ENCODE results near the gene EEF1G. TPM values are rescaled to one million over a fixed set of nuclear protein-coding genes. Genes with fewer than 3 reads are reported as not detected.
"Not testable (repeated sequence)": the region's sequence is repeated elsewhere in the genome, so short reads cannot be mapped to it uniquely, and the experiment has no call there.

The EEF1G gene
- polyA plus RNA-seq, 4 donors = 1,909 to 2,321 (median 2,191) TPM

DNA sequence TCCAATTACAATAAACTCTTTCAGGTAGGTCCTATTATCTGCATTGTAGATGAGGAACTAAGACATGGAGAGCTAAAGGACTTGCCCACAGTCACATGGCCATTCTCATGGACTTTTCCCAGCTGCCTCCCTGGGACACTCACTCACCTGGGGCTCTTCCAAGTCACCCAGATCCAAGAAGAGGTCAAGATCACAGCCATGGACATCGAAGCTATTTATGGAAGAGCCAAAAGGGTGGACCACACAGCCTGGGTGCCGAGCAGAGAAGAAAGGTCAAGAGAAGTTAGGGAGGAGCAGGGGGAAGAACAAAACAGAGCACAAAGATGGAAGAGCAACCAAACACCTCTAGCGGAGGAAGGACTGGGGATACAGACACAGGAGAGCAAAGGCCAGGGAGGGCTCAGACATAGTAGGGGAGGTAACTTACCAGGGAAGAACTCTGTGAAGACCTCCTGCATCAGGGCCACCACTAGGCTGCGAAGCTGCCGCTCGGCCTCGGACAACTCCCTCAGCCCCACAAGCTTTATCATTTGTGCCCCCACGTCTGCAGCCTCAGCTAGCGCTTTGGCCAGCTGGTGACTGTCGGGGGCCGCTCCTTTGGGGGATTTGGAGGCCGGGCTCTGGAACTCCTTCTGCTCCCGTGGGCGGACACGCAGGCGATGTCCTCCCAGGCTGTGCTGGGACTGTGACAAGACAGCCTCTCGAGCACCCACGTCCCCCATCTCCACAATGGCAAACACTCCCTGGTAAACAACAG, 7.4 kb upstream of the EEF1G start:
- DNase-seq (ENCODE audit: low read depth in 4 of 4, low spot score in 3 of 4) = no peak

DNA sequence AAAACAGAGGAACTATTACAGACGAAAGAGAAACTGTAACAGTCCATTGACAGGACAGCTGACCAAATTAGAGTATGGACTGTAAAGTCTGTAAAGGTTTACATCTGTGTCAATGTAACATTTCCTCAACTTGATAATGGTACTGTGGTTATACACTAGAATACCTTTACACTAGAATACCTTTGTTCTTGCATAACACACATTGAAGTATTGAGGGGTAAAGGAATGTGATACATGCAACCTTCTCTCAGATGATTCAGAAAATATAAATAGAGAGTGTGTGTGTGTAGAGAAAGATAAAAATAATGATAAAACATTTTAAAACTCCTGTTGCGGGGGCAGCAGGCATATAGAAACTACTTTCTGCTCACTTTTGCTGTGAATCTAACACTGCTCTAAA, 5.6 kb upstream of the EEF1G start:
- DNase-seq (ENCODE audit: low read depth in 4 of 4, low spot score in 3 of 4) = no peak

DNA sequence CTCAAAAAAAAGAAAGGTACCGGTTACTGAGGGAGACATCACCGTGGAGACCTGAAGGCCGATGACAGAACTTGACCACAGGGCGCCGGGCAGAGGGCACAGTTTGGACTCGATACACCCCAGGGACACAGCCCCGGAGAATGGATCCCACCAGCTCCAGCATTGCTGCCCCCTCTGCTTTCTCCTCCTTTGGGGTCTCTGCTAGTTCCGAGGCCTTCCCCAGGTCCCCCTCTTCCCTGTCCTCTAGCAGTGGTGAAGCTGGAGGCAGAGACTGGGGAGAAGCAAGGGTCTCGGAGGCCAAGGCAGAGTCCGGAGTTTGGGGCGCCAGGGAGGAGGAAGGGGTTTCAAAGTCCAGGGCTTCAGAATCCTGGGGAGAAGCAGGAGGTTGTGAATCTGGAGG, 4.8 kb upstream of the EEF1G start:
- no peak for DNase-seq (ENCODE audit: low read depth in 4 of 4, low spot score in 3 of 4)

DNA sequence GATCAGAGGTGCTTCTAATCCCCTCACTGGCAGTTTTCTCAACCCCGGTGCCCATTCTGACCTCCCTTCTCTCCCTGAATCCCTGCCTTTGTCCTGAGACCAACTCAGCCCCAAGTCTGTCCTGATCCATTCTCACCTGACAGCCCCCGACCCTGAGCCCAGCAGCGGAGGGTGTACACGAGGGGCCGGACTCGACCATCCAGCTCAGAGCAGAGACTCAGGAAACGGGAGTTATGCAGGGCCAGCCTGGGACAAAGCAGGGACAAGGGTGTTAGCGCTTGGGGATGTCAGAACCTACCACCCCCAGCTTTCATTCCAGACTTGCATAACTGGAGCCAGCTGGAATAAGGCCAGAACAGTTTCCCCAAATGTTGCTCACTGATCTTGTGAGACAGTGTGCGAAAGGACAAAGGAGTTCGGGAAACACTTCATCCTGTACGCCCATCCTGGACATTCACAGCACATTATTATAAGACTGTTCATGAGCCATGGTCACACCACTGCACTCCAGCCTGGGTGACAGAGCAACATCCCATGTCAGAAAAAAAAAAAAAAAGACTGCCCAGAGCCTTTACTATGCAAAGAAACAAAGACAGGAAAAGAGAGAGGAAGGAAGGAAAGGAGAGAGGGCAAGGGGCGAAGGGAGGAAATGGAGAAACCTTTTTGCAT, 3.5 kb upstream of the EEF1G start:
- DNase-seq (ENCODE audit: low read depth in 4 of 4, low spot score in 3 of 4) = no peak

DNA sequence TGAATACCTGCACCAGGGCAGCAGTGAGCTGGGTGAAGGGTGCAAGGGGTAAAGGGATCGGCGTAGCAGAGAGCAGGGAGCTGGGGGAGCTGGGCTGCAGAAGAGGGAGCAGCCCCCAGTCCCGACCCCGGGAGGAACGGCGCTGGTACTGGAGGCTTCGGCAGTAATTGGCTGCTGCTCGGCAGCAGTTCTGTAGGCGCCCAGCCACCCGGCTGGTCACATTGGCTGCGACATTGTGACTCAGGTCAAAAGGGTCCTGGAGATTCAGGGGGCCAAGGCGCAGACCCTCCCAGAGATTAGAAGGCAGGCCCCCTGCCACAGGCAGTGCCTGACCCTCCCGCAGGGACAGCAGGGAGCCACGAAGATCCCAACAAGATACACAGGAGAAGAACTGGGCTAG, 2.1 kb upstream of the EEF1G start:
- no peak for DNase-seq (ENCODE audit: low read depth in 4 of 4, low spot score in 3 of 4)

DNA sequence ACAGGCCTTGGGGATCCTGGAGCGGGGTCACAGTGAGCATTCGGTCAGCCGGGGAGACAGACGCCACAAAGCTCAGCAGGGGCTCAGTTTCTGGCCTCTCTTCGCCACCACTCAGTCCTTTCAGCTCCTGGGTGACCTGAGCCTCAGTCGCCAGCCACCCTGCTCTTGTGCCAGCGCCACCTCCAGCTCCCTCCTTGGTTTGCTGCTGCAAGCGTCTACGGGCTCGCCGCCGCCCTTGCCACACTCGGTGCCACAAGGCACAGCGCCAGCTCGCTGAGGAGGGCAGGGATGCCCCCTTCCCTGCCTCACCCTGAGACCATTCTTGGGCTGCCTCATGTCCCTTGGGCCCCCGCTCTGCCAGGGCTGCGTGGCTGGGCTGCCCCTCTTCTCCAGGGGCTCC, 1.5 kb upstream of the EEF1G start:
- no peak for DNase-seq (ENCODE audit: low read depth in 4 of 4, low spot score in 3 of 4)

DNA sequence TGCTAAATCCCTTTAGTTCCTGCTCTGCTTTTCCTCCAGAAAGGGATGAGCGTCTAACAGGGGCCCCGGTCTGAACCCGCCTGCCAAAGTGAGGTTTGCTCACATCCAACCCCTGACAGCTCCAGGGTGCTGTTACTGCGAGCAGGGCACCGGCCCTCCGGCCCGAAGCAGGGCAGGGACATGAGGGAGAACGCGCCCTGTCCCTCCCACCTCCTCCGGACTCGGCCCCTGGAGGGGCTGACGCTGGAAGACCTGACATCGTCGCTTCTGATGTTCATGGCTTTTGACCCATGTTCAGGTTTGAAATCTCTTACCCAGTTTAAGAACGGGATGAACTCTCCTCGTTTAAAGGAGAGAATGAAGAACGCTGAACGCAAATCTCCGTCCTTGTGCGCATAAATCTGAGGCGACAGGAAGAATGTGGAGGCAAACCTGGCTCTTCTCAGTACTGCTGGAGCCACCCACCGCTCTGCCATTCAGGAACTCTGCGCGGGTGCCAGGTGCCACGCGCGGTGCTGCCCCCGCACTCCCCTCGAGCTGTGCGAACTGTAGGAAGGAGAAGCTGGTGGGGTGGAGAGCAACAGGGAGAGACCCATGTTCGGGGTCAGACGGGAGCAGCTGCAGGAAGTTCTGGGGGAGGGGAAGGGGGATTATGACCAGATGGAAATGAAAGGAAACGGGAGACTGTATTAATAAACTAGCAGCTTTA, 826 bp upstream of the EEF1G start:
- DNase-seq (ENCODE audit: low read depth in 4 of 4, low spot score in 3 of 4) = no peak

DNA sequence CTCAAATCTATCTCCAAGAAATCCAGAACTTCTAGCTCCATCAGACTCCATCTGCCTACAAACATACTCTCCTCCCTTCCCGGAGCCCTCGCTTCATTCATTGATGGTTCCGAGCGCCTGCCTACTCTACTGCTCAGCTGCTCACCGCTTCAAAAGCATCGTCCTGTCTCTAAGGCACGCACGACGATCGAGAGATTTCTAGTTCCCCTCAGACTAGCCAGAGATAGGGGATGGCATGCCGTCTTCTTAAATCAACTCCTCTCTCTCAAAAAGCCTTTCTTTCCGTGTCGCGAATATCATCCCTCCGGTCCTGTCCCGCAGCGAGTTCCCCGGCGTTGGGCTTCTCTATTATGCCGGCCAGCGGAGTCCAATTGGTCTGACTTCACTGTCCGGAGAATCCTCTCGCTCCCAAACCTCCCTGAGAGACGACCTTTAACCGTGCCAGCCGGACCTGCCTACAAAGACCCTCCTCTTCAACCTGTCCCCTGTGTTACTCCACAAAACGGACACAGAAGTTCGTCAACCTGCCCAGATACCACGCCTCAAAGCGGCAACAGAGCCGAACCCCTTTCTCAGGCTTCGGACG, 592 bp downstream of the EEF1G start:
- DNase-seq (ENCODE audit: low read depth in 4 of 4, low spot score in 3 of 4) = no peak

DNA sequence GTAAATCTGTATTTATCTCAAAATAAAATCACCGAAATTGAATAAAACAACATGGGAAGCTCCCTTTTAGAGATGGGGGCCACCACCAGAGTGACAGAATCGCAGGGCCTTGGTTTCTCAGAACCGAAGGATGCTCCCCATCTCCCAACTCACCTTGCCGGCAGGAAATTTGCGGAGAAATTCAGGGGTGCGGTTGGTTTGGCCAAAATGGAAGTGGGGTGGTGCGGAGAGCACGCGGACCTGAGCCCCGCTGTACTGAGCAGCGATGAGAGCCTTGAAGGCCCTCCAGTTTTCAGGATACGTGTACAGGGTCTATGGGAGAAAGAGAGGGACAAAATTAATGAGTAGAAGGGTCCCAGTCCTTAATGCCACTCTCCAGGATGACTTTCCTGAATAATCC, 1.3 kb downstream of the EEF1G start:
- no peak for DNase-seq (ENCODE audit: low read depth in 4 of 4, low spot score in 3 of 4)

DNA sequence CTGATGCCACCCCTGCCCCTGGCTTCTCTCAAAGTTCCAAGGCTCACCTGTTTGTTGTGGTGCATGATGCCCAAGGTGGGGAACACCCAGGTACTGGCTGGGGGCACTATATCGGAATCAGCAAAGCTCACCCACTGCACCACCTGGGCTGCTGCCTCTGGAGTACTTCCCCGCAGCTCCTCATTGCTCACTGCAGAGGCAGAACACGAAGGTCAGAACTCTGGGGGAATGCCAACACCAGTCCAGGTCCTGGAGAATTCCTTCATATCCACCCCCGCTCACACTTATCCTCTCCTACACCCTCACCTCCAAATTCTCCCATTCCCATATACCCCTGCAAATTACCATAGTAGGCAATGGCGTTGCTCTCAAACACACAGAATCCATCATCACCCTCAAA, 2.2 kb downstream of the EEF1G start:
- not testable (repeated sequence) for DNase-seq (ENCODE audit: low read depth in 4 of 4, low spot score in 3 of 4)

DNA sequence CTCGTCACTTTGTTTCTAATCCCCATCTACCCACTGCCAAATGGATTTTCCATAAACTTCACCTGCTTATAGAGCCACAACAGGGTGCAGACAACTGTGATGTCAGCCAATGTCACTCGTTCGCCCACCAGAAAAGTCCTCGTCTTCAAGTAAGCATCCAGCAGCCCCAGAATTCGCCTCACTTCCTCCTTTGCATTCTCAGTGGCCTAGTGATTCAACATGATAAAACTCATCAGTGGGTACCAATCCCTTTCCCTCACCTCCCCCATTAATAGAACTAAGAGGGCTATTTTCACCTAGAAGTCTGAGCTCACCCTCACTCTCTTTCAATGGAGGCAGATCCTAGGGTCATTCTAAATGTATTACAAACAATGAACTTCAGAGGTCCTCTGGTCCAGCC, 2.8 kb downstream of the EEF1G start:
- DNase-seq (ENCODE audit: low read depth in 4 of 4, low spot score in 3 of 4) = not testable (repeated sequence)

DNA sequence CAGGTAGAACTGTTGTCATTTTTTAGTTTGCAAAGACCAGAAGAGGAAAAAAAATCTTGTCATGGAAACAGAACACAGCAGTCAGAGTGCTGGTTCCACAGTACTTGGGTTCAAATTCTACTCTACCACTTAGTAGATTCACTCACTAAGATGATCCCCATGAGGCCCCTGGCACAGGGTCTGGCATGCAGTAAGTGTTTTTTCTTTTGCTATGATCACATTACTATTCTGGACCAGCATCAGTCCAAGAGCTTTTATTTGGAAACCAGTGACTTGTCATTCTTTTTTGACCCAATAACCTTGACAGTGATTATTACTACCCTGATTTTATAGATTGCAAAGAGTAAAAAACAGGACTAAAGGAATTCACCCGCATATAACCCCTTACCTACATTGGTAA, 4.1 kb downstream of the EEF1G start:
- DNase-seq (ENCODE audit: low read depth in 4 of 4, low spot score in 3 of 4) = no peak

DNA sequence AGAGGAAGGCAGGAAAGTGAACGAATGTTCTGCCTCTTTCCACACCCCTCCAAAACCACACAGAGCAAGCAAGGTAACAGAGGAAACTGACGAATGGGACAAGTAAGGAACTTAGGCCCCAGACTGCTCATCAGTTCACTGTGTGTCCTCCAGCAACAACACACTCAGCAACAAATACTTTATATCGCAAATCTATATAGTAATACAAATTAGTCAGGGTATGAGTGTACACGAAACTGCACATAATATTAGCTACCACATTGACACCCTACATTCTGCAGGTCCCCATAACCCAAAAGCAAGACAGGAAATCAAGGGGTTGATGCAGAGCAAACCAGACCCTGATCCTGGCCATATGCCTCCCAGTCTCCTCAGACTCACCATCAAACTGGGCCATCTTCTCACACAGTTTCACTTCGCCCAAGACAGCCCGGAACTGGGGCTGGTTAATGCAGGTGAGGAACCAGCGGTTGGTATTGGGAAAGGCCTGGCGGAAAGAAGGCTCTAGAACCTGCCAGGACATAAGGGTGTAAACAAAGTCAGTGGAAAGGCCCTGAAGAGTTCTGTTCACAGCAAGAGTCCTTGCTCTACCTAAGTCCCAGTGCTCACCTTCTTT, 6.6 kb downstream of the EEF1G start:
- no peak for DNase-seq (ENCODE audit: low read depth in 4 of 4, low spot score in 3 of 4)

DNA sequence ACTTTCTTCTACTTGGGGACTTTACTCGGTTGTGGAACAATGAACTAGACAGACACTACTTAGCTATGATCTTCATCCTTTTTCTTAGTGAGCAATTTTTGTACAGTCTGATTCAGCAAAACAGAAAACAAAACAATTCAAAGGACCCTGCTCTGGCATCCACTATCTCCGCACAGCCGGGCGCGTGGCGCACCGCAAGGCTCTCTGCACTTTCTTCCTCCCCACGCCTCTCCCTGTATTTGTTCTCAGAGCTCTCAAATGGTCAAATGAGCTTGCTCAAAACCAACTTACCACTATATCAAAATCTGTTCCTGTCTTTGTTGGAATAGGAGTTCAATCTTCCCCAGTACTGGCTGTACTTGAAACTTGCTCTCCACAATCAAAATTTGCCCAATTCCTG, 7.4 kb downstream of the EEF1G start:
- no peak for DNase-seq (ENCODE audit: low read depth in 4 of 4, low spot score in 3 of 4)

DNA sequence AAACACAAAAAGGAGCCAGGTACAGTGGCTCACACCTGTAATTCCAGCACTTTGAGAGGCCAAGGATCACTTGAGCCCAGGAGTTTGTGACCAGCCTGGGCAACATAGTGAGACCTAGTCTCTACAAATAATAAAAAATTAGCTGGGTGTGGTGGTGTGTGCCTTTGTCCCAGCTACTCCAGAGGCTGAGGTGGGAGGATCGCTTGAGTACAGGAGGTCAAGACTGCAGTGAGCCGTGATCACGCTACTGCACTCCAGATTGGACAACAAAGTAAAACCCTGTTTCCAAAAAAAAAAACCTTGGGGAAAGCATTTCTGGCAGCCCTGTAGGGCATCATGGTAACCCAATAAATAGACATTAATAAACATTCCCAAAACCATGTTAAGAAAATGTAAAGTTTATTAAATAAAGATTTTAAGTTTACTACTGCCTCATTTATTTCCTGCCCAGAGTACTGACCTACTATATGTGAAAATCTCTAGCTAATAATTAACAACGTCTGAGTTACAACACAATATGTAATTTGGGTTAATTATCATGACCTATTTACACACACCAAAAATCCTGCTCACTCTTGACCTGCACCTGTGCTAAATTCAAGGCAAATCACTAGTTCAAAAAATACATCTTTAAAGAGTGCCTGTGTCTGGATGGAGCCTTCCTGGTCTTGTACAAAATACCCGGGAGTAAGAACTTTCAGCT, 8.4 kb downstream of the EEF1G start:
- no peak for DNase-seq (ENCODE audit: low read depth in 4 of 4, low spot score in 3 of 4)

DNA sequence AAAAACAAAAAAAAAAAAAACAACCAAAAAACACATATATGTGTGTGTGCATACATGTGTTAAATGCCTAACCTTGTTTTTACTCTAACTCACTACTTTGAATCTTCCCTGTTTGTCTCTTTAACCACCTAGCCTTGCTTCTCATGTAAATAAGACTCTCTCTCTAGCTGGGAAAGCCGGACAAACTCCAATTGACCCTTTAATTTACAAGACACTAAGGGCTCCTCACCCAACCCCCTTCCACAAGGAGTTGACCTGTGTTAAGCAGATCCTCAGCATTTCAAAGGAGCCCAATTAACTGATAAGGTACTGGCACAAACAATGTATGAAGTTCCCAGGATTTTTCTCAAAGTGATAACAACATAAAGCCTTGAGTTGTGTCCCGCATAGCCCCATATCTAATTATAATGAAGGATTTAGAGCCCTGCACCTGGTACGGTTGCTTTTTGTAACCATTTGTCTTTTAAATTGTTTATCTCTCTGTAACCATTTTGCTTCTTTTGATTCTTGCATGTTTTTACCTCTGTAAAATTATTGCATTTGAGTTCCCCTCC, 11.9 kb downstream of the EEF1G start:
- not testable (repeated sequence) for DNase-seq (ENCODE audit: low read depth in 4 of 4, low spot score in 3 of 4)

DNA sequence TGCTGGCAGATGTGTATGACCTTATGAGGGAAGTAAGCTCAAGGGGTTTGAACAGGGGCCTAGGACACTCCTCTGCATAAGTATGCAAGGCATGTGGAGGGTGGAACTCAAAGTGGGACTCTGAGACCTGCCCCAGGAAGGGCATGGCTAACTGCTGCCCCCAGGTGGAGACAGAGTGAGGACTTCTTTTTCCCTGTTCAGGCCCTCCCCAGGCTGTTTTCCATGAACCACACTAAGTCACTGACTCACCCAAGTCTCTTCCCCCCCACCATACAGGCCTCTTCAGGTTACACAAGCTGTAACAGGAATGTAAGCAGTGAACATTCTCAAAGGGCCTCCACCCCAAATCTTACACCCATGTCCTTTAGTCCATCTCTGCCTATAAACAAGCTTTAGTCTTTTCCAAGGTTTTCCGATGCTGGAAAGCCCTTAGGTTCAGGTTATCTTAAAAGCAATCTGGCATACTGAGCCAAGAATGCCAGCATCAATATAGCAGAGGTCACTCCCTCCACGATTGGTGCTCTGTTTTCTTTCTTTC, 13.1 kb downstream of the EEF1G start:
- DNase-seq (ENCODE audit: low read depth in 4 of 4, low spot score in 3 of 4) = no peak

DNA sequence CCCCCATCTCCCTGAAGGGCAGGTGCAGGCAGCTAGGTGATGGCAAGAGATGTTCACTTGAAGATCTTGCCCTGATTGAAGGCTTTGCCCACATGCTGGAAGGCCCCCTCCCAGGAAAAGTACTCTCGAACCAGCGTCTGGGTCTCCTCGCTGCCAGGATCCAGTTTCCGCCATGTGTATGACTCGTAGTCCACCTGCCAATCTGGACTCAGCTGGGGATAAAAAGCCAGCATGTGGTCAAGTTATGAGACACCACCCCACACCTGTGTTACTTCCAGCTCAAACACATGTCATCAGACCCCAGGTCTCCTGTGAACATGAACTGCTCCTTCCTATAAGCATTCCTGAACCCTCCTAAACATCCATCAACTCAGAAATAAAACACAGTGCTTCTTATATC, 14.1 kb downstream of the EEF1G start:
- DNase-seq (ENCODE audit: low read depth in 4 of 4, low spot score in 3 of 4) = not testable (repeated sequence)

DNA sequence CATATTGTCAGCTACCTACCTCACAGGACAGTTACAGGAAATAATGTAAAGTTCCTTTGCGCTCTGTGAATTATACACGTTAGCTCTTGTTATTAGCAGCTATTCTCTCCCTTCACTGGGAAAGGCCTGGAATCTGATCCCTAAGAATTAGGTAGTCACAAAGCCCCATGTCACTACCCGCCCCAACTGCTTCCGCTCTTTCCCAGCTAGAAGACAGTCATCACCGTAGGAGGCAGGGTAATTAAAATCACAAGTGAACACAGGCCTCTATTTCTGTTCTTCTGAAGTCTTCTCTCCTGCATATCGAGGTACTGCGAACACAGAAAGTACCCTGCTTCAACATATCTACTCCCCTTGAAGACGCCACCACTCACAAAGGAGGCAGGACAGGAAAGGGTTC, 14.5 kb downstream of the EEF1G start:
- DNase-seq (ENCODE audit: low read depth in 4 of 4, low spot score in 3 of 4) = no peak

DNA sequence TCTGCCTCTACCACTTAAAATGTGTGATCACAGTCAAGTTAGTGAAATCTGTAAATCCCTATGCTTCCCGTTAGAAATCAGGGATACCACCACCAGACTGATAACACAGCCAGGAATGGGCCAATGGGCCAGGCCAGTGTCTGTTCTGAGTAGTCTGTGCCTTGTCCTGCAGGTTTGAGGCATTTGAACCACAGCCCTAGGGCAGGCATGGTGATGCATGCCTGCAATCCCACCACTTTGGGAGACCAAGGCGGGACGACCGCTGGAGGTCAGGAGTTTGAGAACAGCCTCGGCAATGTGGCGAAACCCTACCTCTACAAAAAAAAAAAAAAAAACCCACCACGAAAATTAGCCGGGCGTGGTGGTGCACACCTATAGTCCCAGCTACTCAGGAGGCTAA, 15.0 kb downstream of the EEF1G start:
- DNase-seq (ENCODE audit: low read depth in 4 of 4, low spot score in 3 of 4) = no peak
